ENCODE data around the gene RPN1. TPM values are rescaled to one million over a fixed set of nuclear protein-coding genes. Genes with fewer than 3 reads are reported as not detected.
"Not testable (repeated sequence)": the region's sequence is repeated elsewhere in the genome, so short reads cannot be mapped to it uniquely, and the experiment has no call there.

The RPN1 gene
- total RNA-seq, 1 donor from 2014 or later = 108 TPM

GRCh38 chr3:128607710-128608048 is 42.9 kb downstream of the RPN1 start:
- no peak for ATAC-seq

GRCh38 chr3:128606094-128606493 is 44.5 kb downstream of the RPN1 start:
- no peak for ATAC-seq

- no peak for ATAC-seq
Observed at GRCh38 chr3:128605091-128606046, 45.2 kb downstream of the RPN1 start.

GRCh38 chr3:128603811-128604775 is 46.5 kb downstream of the RPN1 start:
- ATAC-seq = no peak

- ATAC-seq = no peak
Observed at GRCh38 chr3:128603313-128603712, 47.3 kb downstream of the RPN1 start.

GRCh38 chr3:128598884-128599664 is 51.5 kb downstream of the RPN1 start:
- ATAC-seq = no peak

- no peak for ATAC-seq
Observed at GRCh38 chr3:128597900-128598299, 52.7 kb downstream of the RPN1 start.

GRCh38 chr3:128592864-128593263 is 57.8 kb downstream of the RPN1 start:
- ATAC-seq = no peak

- no peak for ATAC-seq
Observed at GRCh38 chr3:128591738-128592426, 58.7 kb downstream of the RPN1 start.

GRCh38 chr3:128590948-128591347 is 59.7 kb downstream of the RPN1 start:
- ATAC-seq = no peak

GRCh38 chr3:128589985-128590384 is 60.6 kb downstream of the RPN1 start:
- not testable (repeated sequence) for ATAC-seq

- no peak for ATAC-seq
Observed at GRCh38 chr3:128588147-128588546, 62.5 kb downstream of the RPN1 start.

- no peak for ATAC-seq
Observed at GRCh38 chr3:128587391-128587790, 63.2 kb downstream of the RPN1 start.

GRCh38 chr3:128586932-128587331 is 63.7 kb downstream of the RPN1 start:
- not testable (repeated sequence) for ATAC-seq

GRCh38 chr3:128586391-128586790 is 64.2 kb downstream of the RPN1 start:
- ATAC-seq = not testable (repeated sequence)

- peak; percentile 92 for ATAC-seq
Observed at GRCh38 chr3:128585974-128586373, 64.6 kb downstream of the RPN1 start.

- ATAC-seq = no peak
Observed at GRCh38 chr3:128585189-128585588, 65.4 kb downstream of the RPN1 start.

GRCh38 chr3:128584412-128585020 is 66.1 kb downstream of the RPN1 start:
- peak; percentile 95 for ATAC-seq

- no peak for ATAC-seq
Observed at GRCh38 chr3:128581566-128581965, 69.1 kb downstream of the RPN1 start.

- no peak for ATAC-seq
Observed at GRCh38 chr3:128579927-128580326, 70.7 kb downstream of the RPN1 start.

- no peak for ATAC-seq
Observed at GRCh38 chr3:128578346-128578745, 72.3 kb downstream of the RPN1 start.

Data from esophagus mucosa (tissue), 1 donor.